Activated T-cell treated with anti-CD3 and anti-CD28 coated beads for 4 hours (primary cell): ENCODE data around the gene NOTCH2.

Source experiments
- DNase-seq: peaks from one replicate; pipeline ENCODE4 v3.0.0-alpha.2; 2020

Gene NOTCH2

GRCh38 chr1:119971710-119972570, 97.5 kb downstream of the NOTCH2 start:
- DNase-seq: no peak

GRCh38 chr1:119968601-119969000, 100.9 kb downstream of the NOTCH2 start:
- no peak for DNase-seq

GRCh38 chr1:119968068-119968492, 101.4 kb downstream of the NOTCH2 start:
- DNase-seq: peak; percentile 70

- DNase-seq: no peak
These were observed 102.8 kb downstream of the NOTCH2 start for GRCh38 chr1:119966681-119967080.

DNA sequence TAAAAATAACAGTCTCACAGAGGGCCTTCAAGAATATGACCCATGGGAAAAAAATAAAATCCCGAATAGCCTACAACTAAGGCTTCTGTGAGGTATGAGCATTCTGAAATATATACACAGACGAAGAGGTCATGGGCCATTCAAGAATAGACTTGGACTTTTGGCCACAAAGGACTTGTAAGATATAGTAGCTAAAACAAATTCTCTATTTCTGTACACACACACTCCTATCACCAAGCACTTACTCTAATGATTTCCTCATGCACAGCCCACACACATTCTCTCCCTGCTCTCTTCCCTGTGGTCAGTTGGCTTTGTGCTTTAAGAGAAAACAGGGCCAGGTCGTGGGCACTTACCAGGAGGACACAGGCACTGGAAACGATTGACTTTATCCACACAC, 103.4 kb downstream of the NOTCH2 start:
- DNase-seq: no peak

DNA sequence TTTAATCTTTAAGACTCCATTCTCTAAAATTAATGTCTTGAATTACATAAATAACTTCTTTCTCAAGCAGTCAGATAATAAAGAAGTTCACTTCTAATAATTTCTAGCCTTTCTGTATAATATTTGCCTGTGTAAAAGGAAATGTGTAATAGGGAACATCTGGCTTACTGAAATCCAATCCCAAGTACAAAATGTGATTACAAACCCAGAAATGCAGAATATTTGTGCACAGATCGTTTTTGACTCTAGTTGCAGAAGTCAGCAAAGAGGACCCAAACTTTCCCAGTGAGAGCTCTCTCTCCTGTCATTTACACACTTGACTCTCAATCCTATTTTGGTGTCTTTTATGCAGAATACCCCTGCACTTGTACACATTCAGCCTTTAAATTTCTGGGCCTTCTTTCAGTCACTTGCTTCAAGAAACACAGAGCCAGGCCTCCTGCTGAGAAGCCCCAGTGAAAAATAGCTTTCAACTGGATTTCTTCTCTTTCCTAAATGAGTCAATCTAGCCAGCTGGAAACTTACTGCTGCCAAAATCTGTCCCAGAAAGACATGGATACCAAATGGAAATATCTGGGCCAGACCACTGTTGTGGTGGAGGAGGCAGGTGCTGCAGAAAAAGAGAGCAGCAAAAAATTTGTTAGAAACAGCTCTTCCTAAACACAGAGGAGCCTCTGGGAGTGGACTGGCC, 104.6 kb downstream of the NOTCH2 start:
- no peak for DNase-seq

DNA sequence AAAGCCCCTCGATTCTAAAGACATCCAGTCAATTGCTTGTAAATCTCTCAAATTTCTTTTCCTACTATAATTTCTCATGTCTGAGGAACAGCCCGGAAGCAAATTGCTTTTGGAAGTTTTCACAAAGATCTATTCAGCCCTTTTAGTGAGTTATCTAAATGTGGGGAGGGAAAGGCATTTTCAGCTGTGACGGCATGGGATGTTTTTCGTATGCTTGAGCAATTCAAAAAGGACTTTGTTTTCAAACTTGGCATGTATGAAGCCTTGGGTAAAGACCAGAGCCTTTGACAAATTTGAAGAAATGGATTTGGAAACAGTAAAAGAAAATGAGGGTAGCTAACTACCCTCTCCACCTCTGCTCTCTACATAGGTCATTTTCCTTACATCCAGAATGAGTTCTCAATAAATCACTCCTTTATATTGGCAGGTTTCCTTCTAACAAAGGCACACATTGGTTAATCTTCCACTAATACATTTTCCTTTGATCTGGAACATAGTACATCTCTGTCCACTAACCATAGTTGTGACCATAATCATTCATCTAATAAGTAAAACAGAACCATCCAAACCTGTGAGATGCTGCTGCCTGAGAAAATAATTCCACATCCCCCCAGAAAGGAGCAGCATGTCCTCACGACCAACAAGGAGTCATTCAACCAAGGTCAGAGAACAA, 107.0 kb downstream of the NOTCH2 start:
- no peak for DNase-seq

GRCh38 chr1:119960501-119960900, 109.0 kb downstream of the NOTCH2 start:
- DNase-seq: no peak

- no peak for DNase-seq
These were observed 109.9 kb downstream of the NOTCH2 start for GRCh38 chr1:119959268-119960220.

DNA sequence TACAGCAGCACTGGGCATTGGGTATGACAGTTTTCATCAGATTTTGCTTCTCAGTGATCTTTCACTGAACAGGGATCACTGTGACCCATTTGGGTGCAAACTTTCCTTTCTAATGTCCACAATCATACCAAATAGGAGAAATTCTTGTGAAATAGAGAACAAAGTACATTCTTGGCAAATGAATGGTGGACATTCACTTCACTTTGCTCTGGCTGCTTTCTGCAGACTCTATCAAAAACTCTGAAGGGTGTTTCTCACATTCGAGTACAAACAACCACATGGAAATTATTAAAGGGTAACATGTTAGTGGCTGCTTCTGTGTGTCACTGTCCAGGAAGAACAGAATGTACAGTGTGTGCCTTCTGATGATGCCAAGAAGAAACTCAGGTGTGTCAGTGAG, 111.2 kb downstream of the NOTCH2 start:
- DNase-seq: no peak

GRCh38 chr1:119956306-119956705, 113.2 kb downstream of the NOTCH2 start:
- no peak for DNase-seq

DNA sequence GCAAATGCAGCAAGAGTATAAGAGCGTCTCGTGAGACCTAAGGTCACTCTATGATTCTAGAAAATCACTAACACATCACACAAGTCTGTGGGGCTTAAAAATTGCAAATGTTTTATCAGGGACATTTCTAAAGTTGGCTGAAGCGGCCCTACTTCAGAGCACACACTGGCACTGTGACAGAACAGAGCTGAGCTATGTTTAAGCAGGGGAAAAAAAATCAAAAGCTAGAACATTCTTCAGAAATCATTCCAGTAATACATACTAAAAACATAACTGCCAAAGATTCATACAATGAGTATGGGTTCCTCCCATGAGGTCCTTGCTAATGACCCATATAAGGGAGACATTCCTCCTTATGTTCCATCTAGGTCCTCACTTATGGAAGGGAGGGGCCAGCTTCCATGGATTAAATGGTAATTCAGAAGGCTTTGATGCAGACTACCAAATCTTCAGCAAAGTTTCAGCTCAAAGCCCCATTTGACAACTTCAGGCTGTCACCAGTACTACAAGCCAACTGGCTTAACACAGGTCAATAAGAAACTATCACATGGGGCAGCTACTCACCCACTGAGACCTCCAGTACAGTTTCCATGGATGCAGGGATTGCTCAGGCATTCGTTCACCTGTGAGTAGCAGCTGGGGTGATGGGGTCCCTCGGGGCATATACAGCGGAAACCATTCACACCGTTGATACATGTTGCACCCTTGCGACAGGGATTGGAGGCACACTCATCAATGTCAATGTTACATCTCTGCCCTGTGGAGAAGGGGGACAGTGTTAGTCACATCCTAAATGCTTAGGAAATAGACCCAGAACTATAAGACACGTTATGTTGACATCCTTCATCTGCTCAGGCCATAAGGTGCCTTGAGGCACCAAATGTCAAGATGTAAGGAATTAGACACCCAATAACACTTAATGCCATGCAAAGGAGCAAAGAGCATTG, 114.7 kb downstream of the NOTCH2 start:
- no peak for DNase-seq

DNA sequence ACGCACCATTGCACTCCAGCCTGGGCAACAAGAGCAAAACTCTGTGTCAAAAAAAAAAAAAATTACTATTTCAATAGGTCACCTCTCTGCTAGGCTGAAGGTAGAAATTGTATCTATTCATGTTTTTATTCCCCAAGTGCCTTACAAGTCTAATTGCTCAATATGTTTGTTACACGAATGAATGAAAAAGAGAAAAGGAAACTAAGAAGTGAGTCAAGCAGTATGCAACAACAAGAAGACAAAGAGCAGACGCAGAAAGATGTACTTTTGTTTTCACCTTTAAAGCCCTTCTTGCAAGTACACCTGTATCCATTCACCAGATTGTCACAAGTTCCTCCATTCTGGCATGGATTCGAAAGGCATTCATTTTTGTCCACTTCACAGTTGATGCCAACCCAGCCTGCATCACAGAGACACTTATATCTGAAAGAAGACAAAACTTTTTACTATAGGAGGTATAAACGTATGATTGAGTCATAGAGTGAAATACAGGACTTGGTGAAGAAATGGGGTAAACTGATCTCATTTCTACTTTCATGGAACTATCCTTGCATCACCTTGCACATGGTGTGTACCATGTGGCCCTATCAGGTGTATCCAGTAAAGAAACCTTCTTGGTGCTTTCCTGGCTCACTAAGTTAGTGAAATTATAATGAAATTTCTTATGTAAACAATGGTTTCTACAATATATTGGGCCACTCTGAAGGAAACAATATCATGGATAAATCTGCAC, 116.0 kb downstream of the NOTCH2 start:
- no peak for DNase-seq

DNA sequence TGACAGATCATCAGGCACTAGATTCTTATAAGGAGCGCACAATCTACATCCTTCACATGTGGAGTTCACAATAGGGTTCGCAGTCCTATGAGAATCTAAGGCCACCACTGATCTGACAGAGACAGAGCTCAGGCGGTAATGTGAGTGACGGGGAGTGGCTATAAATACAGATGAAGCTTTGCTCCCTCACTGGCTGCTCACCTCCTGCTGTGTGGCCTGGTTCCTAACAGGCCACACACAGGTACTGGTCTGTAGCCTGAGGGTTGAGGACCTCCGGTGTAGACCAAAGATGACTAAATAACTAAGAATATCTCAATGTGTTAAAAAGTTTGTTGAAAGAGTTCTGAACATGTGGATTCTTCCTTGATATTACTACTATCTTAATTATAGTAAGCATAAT, 117.0 kb downstream of the NOTCH2 start:
- DNase-seq: no peak

GRCh38 chr1:119948342-119949214, 120.9 kb downstream of the NOTCH2 start:
- peak; percentile 56 for DNase-seq

GRCh38 chr1:119947468-119947867, 122.0 kb downstream of the NOTCH2 start:
- DNase-seq: no peak

DNA sequence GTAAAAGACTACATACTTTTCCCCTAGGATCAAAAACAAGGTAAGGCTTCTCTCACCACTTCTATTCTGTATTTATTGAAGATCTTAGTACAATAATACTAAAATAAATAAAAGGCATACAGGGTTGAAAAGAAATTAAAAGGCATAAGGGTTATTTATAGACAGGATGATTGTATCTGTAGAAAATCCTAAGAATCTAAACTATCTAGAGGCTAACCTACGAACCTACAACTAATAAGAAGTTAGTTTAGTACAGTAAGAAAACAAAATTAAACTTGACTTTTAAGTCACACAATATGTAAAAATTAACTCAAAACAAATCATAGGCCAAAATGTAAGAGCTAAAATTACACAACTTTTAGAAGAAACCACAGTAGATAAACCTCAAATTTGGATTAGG, 122.7 kb downstream of the NOTCH2 start:
- no peak for DNase-seq

DNA sequence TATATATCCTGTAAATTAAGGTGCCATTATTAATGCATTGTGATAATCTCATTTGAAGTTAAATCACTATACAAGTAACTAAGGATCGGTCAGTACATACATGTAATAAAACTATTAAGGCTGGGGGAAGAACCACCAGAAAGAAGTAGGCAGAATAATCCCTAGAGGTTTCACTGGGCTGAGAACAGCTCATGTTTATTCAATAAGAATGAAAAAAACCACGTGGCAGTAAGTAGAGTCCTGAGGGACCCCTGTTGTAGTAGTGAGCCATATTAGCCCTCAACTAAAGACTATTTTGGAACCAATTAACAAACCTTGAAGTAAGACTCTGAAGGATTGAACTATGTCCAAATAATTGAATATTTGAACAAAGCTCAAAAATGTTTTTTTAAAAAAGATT, 126.2 kb downstream of the NOTCH2 start:
- no peak for DNase-seq

GRCh38 chr1:119941392-119941791, 128.1 kb downstream of the NOTCH2 start:
- DNase-seq: no peak

DNA sequence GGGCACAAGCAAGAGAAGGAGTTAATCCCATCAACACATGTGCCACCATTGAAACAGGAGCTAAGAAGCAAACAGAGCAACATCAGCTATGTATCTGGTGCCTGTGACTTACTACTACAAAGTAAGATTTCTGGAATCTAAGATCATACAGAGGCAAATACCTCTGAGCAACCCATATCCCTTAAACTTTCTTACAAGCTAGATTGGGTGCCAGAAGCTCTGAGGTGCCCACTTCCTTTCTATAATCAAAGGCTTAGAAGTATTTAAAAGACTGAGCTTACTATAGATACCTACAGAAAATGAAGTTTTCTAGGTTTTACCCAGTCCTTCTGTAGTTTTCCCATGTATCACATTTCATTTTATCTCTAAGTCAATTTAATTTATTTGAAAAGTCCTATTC, 128.8 kb downstream of the NOTCH2 start:
- DNase-seq: no peak
